Endothelial cell of umbilical vein (primary cell): ENCODE data around the gene OR6C3. TPM values are rescaled to one million over a fixed set of nuclear protein-coding genes. Genes with fewer than 3 reads are reported as not detected.
"Not testable (repeated sequence)": the region's sequence is repeated elsewhere in the genome, so short reads cannot be mapped to it uniquely, and the experiment has no call there.

Experiments used
- BruUV-seq: library from RNA; stranded (reverse); fragments of 400-500 nt; replicated peaks from 2 replicates; lab custom pipeline; 2021; lab: Mats Ljungman, UMichigan
- CTCF ChIA-PET: fragments of 300-600, 350-600 bp; sonication (Branson Sonifier 250); formaldehyde crosslinking; loops from one replicate; lab custom pipeline; 2021; ENCODE audit warnings: antibody characterized with exemption, inconsistent platforms; lab: Charles Lee
- POLR2A ChIA-PET: fragments of 300-600, 350-600 bp; sonication (Branson Sonifier 250); formaldehyde crosslinking; loops from one replicate; lab custom pipeline; 2021; ENCODE audit warnings: antibody characterized with exemption, inconsistent platforms; lab: Charles Lee
- DNase-seq: peaks from one replicate; pipeline ENCODE4 v3.0.0-alpha.2; 2011; ENCODE audit warnings: low read depth, low spot score
- FAIRE-seq: peaks from 2 replicates; lab custom pipeline; 2011; peaks lifted over from hg19 to GRCh38; lab: Jason Lieb, UNC
- H2AFZ ChIP-seq: 2 replicates; pipeline ENCODE4 v1.6.0; 2012; ENCODE audit warnings: low read depth, low read length, control low read depth, inconsistent platforms
- H3K27ac ChIP-seq: 2 replicates; pipeline ENCODE4 v1.5.1; 2011; ENCODE audit warnings: low read depth, mild to moderate bottlenecking, control low read depth, low read length, moderate library complexity; ENCODE audit not compliant: insufficient read depth
- H3K27me3 ChIP-seq, 2 experiments: 2 replicates each; pipeline versions ENCODE4 v1.6.0 to v1.6.1; 2011; ENCODE audit warnings: low read length in 2 of 2, mixed read lengths in 1 of 2; ENCODE audit not compliant: control insufficient read depth in 2 of 2, insufficient read depth in 2 of 2
- H3K36me3 ChIP-seq, 2 experiments: 2 replicates in 1 of 2; 3 replicates in 1 of 2; pipeline ENCODE4 v1.5.1; 2011; ENCODE audit warnings: low read length in 2 of 2, mild to moderate bottlenecking in 1 of 2, moderate library complexity in 1 of 2; ENCODE audit not compliant: control insufficient read depth in 2 of 2, insufficient read depth in 2 of 2; ENCODE audit errors: extremely low read depth in 1 of 2
- H3K4me1 ChIP-seq: 3 replicates; pipeline ENCODE4 v1.5.1; 2011; ENCODE audit warnings: mild to moderate bottlenecking, low read length; ENCODE audit not compliant: control insufficient read depth, insufficient read depth; ENCODE audit errors: extremely low read depth
- H3K4me2 ChIP-seq: 2 replicates; pipeline ENCODE4 v1.6.1; 2011; ENCODE audit warnings: low read length, control low read depth, mixed read lengths; ENCODE audit not compliant: insufficient read depth
- H3K4me3 ChIP-seq, 3 experiments: fragments of 200-600 bp in 1 of 3; sonication (generic), shearing (Covaris generic) in 1 of 3; replicated peaks in 1 of 3; 2 replicates each; pipeline ENCODE4 v1.5.1; 2011 to 2016; ENCODE audit warnings: control low read depth in 3 of 3, low read length in 3 of 3, mild to moderate bottlenecking in 2 of 3, inconsistent platforms in 1 of 3, low read depth in 1 of 3, moderate library complexity in 1 of 3; ENCODE audit not compliant: insufficient read depth in 1 of 3
- H3K79me2 ChIP-seq: 2 replicates; pipeline ENCODE4 v1.6.0; 2012; ENCODE audit warnings: low read length, inconsistent platforms; ENCODE audit not compliant: control insufficient read depth, insufficient read depth
- H3K9ac ChIP-seq: replicated peaks from 2 replicates; pipeline ENCODE3; 2011; ENCODE audit warnings: low read length, control low read depth; ENCODE audit not compliant: insufficient read depth; ENCODE audit errors: extremely low read depth
- H3K9me1 ChIP-seq: replicated peaks from 3 replicates; pipeline ENCODE4 v1.6.0; 2011; ENCODE audit warnings: mild to moderate bottlenecking, low read length; ENCODE audit not compliant: control insufficient read depth, insufficient read depth; ENCODE audit errors: extremely low read depth
- H3K9me3 ChIP-seq: replicated peaks from 2 replicates; pipeline ENCODE4 v1.5.1; 2012; ENCODE audit warnings: low read length, inconsistent platforms; ENCODE audit not compliant: control insufficient read depth, insufficient read depth
- H4K20me1 ChIP-seq: replicated peaks from 2 replicates; pipeline ENCODE3; 2011; ENCODE audit warnings: mild to moderate bottlenecking, low read length; ENCODE audit not compliant: control insufficient read depth, insufficient read depth; ENCODE audit errors: extremely low read depth
- EZH2 ChIP-seq: IDR thresholded peaks from 2 replicates; pipeline ENCODE4 v1.6.1; 2012; ENCODE audit warnings: borderline replicate concordance, low read depth, mild to moderate bottlenecking, moderate library complexity, low read length, inconsistent platforms; ENCODE audit not compliant: severe bottlenecking
- FOS ChIP-seq: IDR thresholded peaks from 2 replicates; pipeline ENCODE4 v1.6.1; 2011; ENCODE audit warnings: mild to moderate bottlenecking, low read length, moderate library complexity, borderline replicate concordance; ENCODE audit not compliant: insufficient read depth
- GATA2 ChIP-seq: IDR thresholded peaks from 2 replicates; pipeline ENCODE4 v1.7.0; 2011; ENCODE audit warnings: low read depth, mild to moderate bottlenecking, moderate library complexity, mixed read lengths, low read length; ENCODE audit not compliant: insufficient read length, insufficient read depth
- JUN ChIP-seq: IDR thresholded peaks from 2 replicates; pipeline ENCODE4 v1.6.1; 2011; ENCODE audit warnings: borderline replicate concordance, low read depth; ENCODE audit not compliant: insufficient read length, insufficient read depth
- MYC ChIP-seq: IDR thresholded peaks from one replicate; pipeline ENCODE4 v1.6.1; 2011; ENCODE audit warnings: mild to moderate bottlenecking, low read depth, low read length
- POLR2A ChIP-seq: IDR thresholded peaks from 2 replicates; pipeline ENCODE4 v1.6.1; 2012; ENCODE audit warnings: low read depth, mild to moderate bottlenecking, control low read depth, low read length
- POLR2AphosphoS5 ChIP-seq: IDR thresholded peaks from 2 replicates; pipeline ENCODE4 v1.6.1; 2012; ENCODE audit warnings: low read depth, mild to moderate bottlenecking, control low read depth, low read length, moderate library complexity; ENCODE audit not compliant: insufficient read depth
- dilution Hi-C: fragments of 300-500 bp; cut with MboI; formaldehyde crosslinking; loops from one replicate; pipeline ENCODE4 v1.15.0; 2019; ENCODE audit warnings: low sequenced_read_pairs; ENCODE audit not compliant: extremely low pct_ligation_motif_present
- intact Hi-C: fragments of 100-400 bp; cut with micrococcal nuclease; formaldehyde crosslinking; loops from one replicate; pipeline ENCODE4 v1.10.0; 2022
- polyA plus RNA-seq, 4 experiments: library from polyadenylated mRNA; depleted of rRNA in 3 of 4; stranded (reverse) in 3 of 4; unstranded in 1 of 4; fragments of >200 nt; gene quantifications; 2 replicates each; pipeline versions ENCODE4 v1.2.1 to v1.2.3, GENCODE V29; 2011 to 2012; ENCODE audit warnings: missing spikeins in 1 of 4
- total RNA-seq: library from RNA; stranded (reverse); gene quantifications from 2 replicates; pipeline ENCODE4 v1.2.3, GENCODE V29; 2021
- TF ChIP-seq, protein P1 (sequence below): IDR thresholded peaks from 2 replicates; pipeline ENCODE4 v1.6.1; 2011; ENCODE audit not compliant: insufficient read depth, insufficient read length
- TF ChIP-seq, protein P2 (sequence below), 2 donors: IDR thresholded peaks; 1 replicate in 1 of 2; 2 replicates in 1 of 2; pipeline ENCODE4 v1.5.1; 2011; ENCODE audit warnings: low read length in 2 of 2, mild to moderate bottlenecking in 2 of 2, moderate library complexity in 2 of 2, control low read depth in 1 of 2, inconsistent platforms in 1 of 2, low read depth in 1 of 2; ENCODE audit not compliant: insufficient read depth in 1 of 2; ENCODE audit errors: extremely low read depth in 1 of 2

OR6C3 gene
- total and polyA plus RNA-seq, 2 donors (not counting 3 experiments of a cell fraction or from before 2014, with no cell fraction given) = not detected

DNA sequence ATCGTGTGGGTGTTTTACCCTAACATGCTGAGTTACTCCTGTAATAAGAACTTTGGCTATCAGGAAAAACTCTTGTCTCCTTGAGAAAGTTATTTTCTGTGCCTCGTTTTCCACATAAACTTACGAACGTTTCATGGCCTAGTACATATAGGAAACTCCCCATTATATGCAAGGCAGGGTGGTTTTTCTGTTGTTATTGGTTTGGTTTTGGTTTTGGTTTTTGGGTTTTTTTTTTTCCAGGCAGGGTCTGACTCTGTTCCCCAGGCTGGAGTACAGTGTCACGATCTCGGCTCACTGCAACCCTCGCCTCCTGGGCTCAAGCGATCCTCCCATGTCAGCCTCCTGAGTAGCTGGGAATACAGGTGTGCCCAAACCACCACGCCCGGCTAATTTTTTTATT is 5.5 kb downstream of the OR6C3 start:
- Histone ChIP-seq H4K20me1 (no peaks in the 10 kb centered on the region), H3K4me3 (no peak overlapping the region), H3K9me1 (no peaks in the 10 kb centered on the region), H3K4me1 (no peaks in the 10 kb centered on the region), H3K79me2 (no peaks in the 10 kb centered on the region), H3K27ac (no peak overlapping the region), H3K27me3 (no peaks in the 10 kb centered on the region), H3K4me2 (no peak overlapping the region), H2AFZ (no peak overlapping the region), H3K9ac (no peak overlapping the region), H3K36me3 (no peaks in the 10 kb centered on the region), H3K9me3 (no peaks in the 10 kb centered on the region)
- dilution Hi-C loops (no loop called here), intact Hi-C loops (no loop called here)
- TF ChIP-seq GATA2 (no peak), MYC (no peak), POLR2A (no peak), EZH2 (no peak), FOS (no peak), POLR2AphosphoS5 (no peak), JUN (no peak)
- TF ChIP-seq, protein P1, sequence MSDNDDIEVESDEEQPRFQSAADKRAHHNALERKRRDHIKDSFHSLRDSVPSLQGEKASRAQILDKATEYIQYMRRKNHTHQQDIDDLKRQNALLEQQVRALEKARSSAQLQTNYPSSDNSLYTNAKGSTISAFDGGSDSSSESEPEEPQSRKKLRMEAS = no peak
- TF ChIP-seq, protein P2, sequence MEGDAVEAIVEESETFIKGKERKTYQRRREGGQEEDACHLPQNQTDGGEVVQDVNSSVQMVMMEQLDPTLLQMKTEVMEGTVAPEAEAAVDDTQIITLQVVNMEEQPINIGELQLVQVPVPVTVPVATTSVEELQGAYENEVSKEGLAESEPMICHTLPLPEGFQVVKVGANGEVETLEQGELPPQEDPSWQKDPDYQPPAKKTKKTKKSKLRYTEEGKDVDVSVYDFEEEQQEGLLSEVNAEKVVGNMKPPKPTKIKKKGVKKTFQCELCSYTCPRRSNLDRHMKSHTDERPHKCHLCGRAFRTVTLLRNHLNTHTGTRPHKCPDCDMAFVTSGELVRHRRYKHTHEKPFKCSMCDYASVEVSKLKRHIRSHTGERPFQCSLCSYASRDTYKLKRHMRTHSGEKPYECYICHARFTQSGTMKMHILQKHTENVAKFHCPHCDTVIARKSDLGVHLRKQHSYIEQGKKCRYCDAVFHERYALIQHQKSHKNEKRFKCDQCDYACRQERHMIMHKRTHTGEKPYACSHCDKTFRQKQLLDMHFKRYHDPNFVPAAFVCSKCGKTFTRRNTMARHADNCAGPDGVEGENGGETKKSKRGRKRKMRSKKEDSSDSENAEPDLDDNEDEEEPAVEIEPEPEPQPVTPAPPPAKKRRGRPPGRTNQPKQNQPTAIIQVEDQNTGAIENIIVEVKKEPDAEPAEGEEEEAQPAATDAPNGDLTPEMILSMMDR (IDR thresholded peaks at IDR 0.05; ENCODE audit: extremely low read depth in 1 of 2, insufficient read depth in 1 of 2, low read depth in 1 of 2, low read length in 2 of 2) = no peak
- no peak for FAIRE-seq
- BruUV-seq = no TSS peak
- no peak for DNase-seq
- ChIA-PET POLR2A (no interaction called here), CTCF (no interaction called here)

DNA sequence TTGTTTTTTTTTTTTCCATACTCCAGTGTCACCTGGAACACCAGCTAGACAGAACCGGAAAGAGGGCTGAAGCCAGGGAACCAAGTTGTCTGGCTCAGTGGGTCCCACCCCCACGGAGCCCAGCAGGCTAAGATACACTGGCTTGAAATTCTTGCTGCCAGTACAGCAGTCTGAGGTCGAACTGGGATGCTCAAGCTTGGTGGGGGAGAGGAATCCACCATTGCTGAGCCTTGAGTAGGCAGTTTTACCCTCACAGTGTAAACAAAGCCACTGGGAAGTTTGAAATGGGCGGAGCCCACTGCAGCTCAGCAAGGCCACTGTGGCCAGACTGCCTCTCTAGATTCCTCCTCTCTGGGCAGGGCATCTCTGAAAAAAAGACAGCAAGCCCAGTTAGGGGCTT is 24.8 kb downstream of the OR6C3 start:
- H3K27ac ChIP-seq, H3K36me3 ChIP-seq, CTCF ChIA-PET, intact Hi-C loops, H4K20me1 ChIP-seq, H3K4me3 ChIP-seq, dilution Hi-C loops, BruUV-seq, H3K9me1 ChIP-seq, H3K9me3 ChIP-seq, H3K9ac ChIP-seq, FAIRE-seq, POLR2A ChIA-PET, H3K27me3 ChIP-seq, H2AFZ ChIP-seq, H3K79me2 ChIP-seq, H3K4me2 ChIP-seq, H3K4me1 ChIP-seq, DNase-seq: not testable (repeated sequence)
